Smooth muscle cell of trachea (primary cell): ENCODE results near the gene CAMK2D. TPM values are rescaled to one million over a fixed set of nuclear protein-coding genes. Genes with fewer than 3 reads are reported as not detected.

Experiments
- total RNA-seq: library from RNA; depleted of rRNA; stranded (reverse); fragments of >200 nt; gene quantifications from 2 replicates; pipeline ENCODE4 v1.2.1, GENCODE V29; 2014

Gene CAMK2D
- 221 and 251 TPM in 2 replicates for total RNA-seq

DNA sequence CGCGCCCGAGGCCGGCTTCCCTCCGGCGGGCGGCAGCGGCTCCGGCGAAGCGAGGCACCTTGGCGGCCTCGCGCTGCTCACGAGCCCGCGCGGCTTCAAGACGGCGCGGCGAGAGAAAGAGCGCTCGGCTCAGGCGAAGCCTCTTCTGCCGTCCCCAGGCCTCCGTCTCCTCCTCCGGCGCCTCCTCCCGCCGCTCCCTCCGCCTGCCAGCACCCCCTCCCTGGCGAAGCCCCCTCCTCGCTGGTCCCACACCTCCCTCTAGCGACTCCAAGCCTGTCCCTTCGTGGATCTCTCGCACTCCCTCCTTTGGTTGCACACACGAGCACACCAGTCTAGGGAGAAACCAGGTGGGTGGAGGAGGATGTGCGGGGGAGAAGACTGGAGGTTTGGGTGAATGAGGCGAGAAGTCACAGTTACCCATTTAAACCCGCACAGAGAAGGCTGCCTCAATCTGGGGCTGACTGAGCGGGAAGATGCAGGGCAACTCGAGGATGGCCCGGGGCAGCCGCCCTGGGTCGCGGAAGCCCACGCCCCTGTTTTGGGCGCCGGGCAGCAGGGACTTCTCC, at the start of gene CAMK2D:
Gene CAMK2D, minus strand, starts transcription at position 119 of the 566 bp plus-strand sequence. CDS start 670 bp downstream, outside the sequence.

Other genes with a start within 250 kb of the CAMK2D start
- 28.0 and 31.4 TPM in 2 replicates for gene ARSJ, start 217.9 kb upstream of the CAMK2D start, total RNA-seq